IPS-NIHi7 (cell line): ENCODE results near the gene PRDX6.
A peak's percentile ranks its signal among the peaks of the same experiment; 100 is the strongest.
"Not testable (repeated sequence)": the region's sequence is repeated elsewhere in the genome, so short reads cannot be mapped to it uniquely, and the experiment has no call there.

Experiments
- DNase-seq: peaks from one replicate; pipeline ENCODE4 v3.0.0; 2012; ENCODE audit warnings: mixed read lengths; ENCODE audit errors: extremely low spot score

Gene PRDX6

GRCh38 chr1:173496757-173497320 is 19.7 kb downstream of the PRDX6 start:
- no peak for DNase-seq

DNA sequence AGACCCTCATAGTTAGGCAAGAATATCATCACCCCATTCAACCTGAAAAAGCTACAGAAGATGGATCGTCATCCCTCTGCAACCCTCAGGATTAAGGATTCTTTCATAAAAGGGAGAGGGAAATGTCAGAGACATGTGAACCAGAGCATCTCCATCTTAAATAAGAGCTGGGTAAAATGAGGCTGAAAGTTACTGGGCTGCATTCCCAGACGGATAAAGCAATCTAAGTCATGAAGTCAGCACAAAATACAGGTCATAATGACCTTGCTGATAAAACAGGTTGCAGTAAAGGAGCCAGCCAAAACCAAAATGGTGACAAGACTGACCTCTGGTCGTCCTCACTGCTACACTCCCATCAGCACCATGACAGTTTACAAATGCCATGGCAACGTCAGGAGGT is 22.6 kb downstream of the PRDX6 start:
- DNase-seq: no peak

- DNase-seq: no peak
Measured at GRCh38 chr1:173502104-173502503, 25.0 kb downstream of the PRDX6 start.

DNA sequence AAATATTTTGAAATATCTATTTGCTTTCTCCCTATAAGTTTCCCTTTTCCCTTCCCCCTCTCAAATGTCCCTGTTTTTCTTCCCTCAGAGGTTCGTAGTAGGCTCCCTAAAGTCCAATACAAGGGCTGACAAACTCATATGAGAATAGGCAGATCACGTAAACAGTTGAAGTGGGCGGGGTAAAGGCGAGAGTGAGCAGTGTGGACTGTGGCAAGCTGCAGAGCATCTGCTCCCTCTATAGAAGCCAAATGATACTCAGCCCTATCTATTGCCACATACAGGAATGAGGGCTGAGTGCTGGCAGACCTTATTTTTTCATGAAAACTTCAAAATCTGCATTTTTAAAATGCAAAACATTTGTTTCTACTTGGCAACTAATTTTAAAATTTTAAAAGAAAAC is 26.3 kb downstream of the PRDX6 start:
- DNase-seq: no peak

DNA sequence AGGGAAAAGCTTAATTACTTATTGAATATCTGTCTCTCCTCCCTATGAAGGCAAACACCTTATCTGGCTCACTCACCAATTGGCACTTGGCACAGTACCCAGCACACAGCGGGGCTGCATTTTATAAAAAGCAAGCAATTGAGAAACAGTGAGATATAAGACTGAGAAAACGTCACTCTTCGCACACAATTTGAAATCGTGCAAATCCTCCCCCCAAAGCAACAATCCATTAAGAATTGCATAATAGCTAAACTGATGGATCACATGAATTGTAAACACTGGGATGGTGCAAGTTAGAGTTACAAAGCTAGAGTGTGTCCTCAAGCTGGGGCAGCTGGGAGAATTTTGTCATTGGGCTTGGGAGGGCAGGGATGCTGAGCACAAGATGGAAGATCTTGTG is 27.1 kb downstream of the PRDX6 start:
- no peak for DNase-seq

- no peak for DNase-seq
Measured at GRCh38 chr1:173505391-173505790, 28.3 kb downstream of the PRDX6 start.

DNA sequence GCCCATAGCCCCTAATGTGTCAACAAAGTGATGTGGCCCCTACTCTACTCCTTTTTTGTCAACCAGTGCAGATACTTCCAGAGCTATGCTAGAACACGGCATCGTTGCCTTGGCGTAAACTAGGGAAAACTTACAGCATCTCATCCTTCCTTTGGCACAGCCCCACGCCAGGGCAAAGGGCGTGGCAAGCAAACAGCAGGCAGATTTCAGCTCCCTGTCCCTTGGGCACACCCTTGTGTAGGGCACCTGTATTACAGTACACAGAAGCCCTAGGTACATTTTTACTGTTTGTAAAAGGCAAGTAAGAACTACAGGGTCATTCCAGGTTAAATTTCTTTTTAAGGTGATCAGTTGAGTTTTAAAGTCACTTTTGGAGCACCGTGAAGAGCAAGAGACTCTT is 29.3 kb downstream of the PRDX6 start:
- peak; percentile 40 for DNase-seq

DNA sequence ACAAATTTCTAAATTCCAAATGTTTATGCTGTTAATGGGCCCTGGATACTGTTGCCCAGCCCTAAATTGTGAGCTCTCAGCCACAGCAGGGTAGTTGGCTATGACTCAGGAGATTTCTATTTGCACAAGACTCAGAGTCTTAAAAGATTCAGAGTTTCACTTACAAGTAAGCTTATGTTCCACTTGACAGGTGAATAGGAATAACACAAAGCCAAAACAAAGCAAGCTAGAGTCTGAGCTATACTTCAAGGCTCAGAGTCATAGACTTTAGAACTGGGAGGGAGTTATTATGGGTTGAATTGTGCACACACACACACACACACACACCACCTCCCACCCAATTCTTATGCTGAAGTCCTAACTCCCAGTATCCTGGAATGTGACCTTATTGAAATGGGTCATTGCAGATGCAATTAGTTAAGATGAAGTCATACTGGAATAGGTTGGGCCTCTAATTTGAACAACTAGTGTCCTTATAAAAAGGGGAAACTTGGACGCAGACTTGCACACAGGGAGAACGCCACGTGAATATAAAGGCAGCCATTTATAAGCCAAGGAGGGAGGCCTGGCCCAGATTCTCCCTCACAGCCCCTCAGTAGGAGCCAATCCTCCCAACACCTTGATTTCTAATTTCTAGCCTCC is 30.2 kb downstream of the PRDX6 start:
- no peak for DNase-seq

GRCh38 chr1:173507847-173508209 is 30.7 kb downstream of the PRDX6 start:
- no peak for DNase-seq

DNA sequence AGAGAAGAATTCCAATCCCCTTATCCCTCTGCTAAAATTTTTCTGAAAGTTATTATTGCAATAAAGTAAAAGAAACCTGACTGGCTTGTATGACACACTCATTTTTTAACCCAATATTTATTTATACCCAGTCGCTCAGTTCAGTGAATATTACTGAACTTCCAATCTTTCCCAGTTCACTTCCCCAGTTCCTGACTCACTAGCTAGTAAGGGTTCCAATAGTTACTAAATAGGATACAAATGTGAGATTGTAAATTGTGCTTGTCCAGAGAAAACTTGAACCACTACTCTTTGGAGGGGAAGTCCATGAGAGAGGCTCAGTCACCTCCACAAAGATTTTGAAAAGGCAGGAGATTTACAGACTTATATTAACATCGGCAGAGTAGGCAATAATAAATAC is 31.4 kb downstream of the PRDX6 start:
- DNase-seq: no peak

DNA sequence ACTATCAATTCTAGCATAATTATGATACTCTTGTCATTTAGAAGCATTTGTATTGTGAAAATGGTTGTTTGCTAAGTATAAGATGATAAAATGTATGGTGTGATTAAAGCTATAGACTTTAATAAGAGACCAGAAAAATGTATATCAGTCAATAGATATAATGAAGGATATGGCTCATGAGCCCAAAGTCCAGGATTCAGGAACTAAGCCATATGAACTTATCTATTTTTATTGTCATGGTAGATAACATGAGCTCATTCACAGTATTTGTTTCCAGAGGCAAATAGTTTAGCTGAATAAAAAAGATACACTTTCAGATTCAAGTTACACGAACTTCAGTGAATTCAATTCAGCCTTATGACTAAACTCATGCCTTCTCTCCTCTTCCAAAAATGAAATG is 32.7 kb downstream of the PRDX6 start:
- no peak for DNase-seq

- DNase-seq: not testable (repeated sequence)
Measured at GRCh38 chr1:173514503-173514902, 37.4 kb downstream of the PRDX6 start.

DNA sequence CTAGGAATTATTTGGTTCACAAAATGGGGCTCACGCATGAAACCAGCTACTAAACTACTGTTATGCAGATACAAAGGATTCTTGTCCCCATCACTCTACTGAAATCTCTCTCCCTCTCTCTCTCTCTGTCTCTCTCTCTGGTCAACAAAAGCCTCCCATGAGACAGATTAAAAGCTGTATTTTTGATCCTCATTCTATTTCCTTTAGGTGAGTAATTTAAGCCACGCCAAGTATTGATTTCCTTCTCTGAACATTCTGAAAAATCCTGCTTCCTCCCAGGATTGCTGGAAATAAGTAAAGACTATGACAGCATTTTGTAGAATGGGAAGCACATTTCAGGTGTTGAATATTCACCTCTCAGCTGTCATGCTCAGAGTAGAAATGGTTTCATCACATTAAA is 43.7 kb downstream of the PRDX6 start:
- DNase-seq: no peak

DNA sequence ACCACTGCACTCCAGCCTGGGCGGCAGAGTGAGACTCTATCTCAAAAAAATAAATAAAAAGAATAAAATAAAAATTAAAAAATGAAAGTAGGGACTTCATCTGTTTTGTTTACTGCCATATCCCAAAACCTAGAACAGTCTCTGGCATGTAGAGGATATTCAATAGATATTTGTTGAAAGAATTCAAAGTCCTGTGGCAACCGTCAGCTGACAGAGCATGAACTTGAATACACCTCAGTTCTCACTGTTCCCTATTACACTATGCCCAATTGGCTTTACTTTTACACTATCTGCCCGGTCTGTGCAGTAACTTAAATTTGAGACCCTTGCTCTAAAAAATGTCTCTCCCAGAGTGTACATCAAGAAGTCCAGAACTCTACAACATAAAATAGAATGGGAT is 46.2 kb downstream of the PRDX6 start:
- no peak for DNase-seq

GRCh38 chr1:173525926-173526325 is 48.8 kb downstream of the PRDX6 start:
- no peak for DNase-seq

- no peak for DNase-seq
Measured at GRCh38 chr1:173527151-173527826, 50.2 kb downstream of the PRDX6 start.

DNA sequence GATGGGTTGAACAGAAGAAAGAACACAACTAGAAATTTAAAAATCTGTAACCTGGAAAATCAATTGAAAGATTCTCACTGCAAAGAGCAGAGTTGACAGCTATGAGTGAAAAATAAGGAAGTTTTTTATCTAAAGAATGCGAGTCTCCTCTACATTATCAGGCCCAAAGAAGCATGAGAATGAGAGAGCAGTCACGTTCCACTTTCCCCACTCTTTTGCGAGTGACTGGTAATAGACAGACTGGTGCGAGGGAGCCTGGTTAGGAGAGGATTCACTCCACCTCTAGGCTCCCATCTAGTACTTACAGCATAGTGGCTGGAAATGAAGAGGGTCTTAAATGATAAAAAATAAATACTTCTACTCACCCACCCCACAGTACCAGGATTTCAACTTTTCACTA is 52.0 kb downstream of the PRDX6 start:
- DNase-seq: no peak

DNA sequence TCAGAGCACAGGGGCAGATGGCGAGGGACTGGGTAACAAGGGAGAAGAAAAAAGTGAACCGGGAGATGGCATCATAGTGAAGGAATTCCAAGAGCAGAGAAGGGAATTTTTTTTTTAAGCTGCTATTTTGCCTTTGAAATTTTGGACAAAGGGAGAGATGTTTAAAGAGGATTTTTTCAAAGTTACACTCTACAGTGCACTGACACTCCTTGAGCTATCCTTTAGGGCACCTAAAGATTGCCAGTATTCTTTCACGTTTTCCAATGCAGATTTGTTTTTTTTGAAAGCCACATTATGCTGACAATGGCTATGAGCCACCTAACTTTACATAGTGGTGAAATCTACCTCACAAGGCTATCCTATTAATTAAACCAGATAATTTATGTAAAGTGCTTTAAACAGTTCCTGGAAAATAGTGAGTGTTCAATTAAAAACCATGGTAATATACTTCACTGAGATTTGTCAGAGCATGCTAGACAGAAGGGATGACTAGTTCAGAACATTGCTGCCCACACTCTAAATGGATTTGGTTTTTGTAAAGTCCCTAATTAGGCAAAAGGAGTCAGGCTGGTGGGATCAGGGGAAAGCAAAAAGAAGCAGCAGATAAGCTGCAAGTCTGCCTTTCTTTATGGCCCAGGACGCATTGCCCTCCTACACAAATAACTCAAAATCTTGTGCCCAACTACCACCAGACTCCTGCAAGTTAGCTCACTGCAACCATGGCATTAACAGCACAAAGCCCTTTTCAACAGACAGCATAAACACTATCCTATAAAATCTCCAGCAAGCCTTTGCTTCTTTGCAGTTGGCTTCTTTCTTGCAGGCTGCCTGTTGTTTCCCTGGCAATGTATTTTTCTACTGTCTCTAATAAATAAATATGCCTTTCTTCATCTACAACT is 53.9 kb downstream of the PRDX6 start:
- no peak for DNase-seq

GRCh38 chr1:173532237-173532636 is 55.1 kb downstream of the PRDX6 start:
- DNase-seq: no peak

DNA sequence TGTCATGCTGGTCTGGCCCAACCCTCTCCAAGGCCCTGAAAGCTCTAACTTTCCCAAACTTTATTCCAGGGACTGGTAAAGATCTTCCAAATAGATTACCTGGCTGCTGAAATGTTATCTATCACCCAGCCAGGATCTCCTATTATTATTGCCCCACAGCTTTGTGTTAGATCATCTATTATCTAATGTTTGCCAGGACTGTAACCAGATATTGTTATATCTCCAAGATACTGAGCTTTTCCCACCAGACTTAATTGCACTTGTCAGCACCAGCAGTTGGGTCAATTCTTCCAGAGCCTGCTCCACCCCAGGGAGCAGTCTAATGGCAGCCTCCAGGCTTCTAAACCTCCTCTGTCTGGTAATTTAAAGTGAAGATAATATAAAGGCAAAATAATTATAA is 59.1 kb downstream of the PRDX6 start:
- DNase-seq: no peak
